A172 (cell line): Measurements from ENCODE around the gene KNG1. TPM values are rescaled to one million over a fixed set of nuclear protein-coding genes. Genes with fewer than 3 reads are reported as not detected.
"Not testable (repeated sequence)": the region's sequence is repeated elsewhere in the genome, so short reads cannot be mapped to it uniquely, and the experiment has no call there.

Source experiments
- DNase-seq: peaks from one replicate; pipeline ENCODE4 v3.0.0-alpha.2; 2015; ENCODE audit warnings: low spot score
- total RNA-seq: library from RNA; depleted of rRNA; stranded (reverse); fragments of >200 nt; shearing (Covaris generic); gene quantifications from 2 replicates; pipeline ENCODE4 v1.2.3, GENCODE V29; 2014

Gene KNG1
- total RNA-seq, 1 experiment from 2014 or later = not detected

GRCh38 chr3:186708983-186709679, 8.0 kb upstream of the KNG1 start:
- DNase-seq = no peak

GRCh38 chr3:186710694-186711093, 6.5 kb upstream of the KNG1 start:
- DNase-seq = not testable (repeated sequence)

GRCh38 chr3:186713499-186713898, 3.7 kb upstream of the KNG1 start:
- DNase-seq = no peak

GRCh38 chr3:186719945-186720739, 3.0 kb downstream of the KNG1 start:
- no peak for DNase-seq

GRCh38 chr3:186722457-186722856, 5.3 kb downstream of the KNG1 start:
- DNase-seq = no peak

GRCh38 chr3:186724911-186725310, 7.8 kb downstream of the KNG1 start:
- DNase-seq = no peak

- no peak for DNase-seq
Observed at GRCh38 chr3:186732169-186732766, 15.1 kb downstream of the KNG1 start.

- no peak for DNase-seq
Observed at GRCh38 chr3:186742618-186743380, 25.6 kb downstream of the KNG1 start.

GRCh38 chr3:186743666-186744065, 26.5 kb downstream of the KNG1 start:
- DNase-seq = no peak

GRCh38 chr3:186746008-186746407, 28.8 kb downstream of the KNG1 start:
- peak; percentile 96 for DNase-seq

GRCh38 chr3:186750316-186750715, 33.2 kb downstream of the KNG1 start:
- no peak for DNase-seq

GRCh38 chr3:186751480-186751879, 34.3 kb downstream of the KNG1 start:
- no peak for DNase-seq

- no peak for DNase-seq
Observed at GRCh38 chr3:186754006-186754405, 36.8 kb downstream of the KNG1 start.

GRCh38 chr3:186754871-186755270, 37.7 kb downstream of the KNG1 start:
- DNase-seq = no peak

GRCh38 chr3:186757214-186757613, 40.1 kb downstream of the KNG1 start:
- no peak for DNase-seq

- DNase-seq = no peak
Observed at GRCh38 chr3:186757686-186758220, 40.6 kb downstream of the KNG1 start.

GRCh38 chr3:186759231-186759930, 42.2 kb downstream of the KNG1 start:
- DNase-seq = peak; percentile 49

- peak; percentile 57 for DNase-seq
Observed at GRCh38 chr3:186760141-186760833, 43.1 kb downstream of the KNG1 start.

GRCh38 chr3:186760897-186761447, 43.8 kb downstream of the KNG1 start:
- DNase-seq = no peak

- DNase-seq = no peak
Observed at GRCh38 chr3:186772281-186772694, 55.1 kb downstream of the KNG1 start.
